Aorta (tissue), 5 donors: Measurements from ENCODE around the gene MSI2. TPM values are rescaled to one million over a fixed set of nuclear protein-coding genes. Genes with fewer than 3 reads are reported as not detected.
A peak's percentile ranks its signal among the peaks of the same experiment; 100 is the strongest.

ENCODE experiments used
- ATAC-seq: fragments of 200-7000 bp; cut with Tn5 transposase; one replicate; pipeline ENCODE4 v1.9.1; 2022; ENCODE audit warnings: moderate library complexity; ENCODE audit not compliant: low FRiP score
- DNase-seq, 2 donors: peaks; one replicate each; pipeline ENCODE4 v3.0.0-alpha.2; 2020
- H3K27ac ChIP-seq, 2 donors: one replicate each; pipeline ENCODE4 v1.5.1; 2013; ENCODE audit warnings: low read length in 2 of 2, mild to moderate bottlenecking in 2 of 2, moderate library complexity in 2 of 2, control low read depth in 1 of 2, inconsistent platforms in 1 of 2, low read depth in 1 of 2
- H3K27me3 ChIP-seq, 2 donors: one replicate each; pipeline ENCODE4 v1.6.1; 2013; ENCODE audit warnings: control low read depth in 1 of 2, low read length in 1 of 2, mild to moderate bottlenecking in 1 of 2, moderate library complexity in 1 of 2; ENCODE audit not compliant: insufficient read depth in 2 of 2, control insufficient read depth in 1 of 2
- H3K36me3 ChIP-seq, 2 donors: one replicate each; pipeline ENCODE4 v1.6.1; 2013; ENCODE audit warnings: control low read depth in 1 of 2, low read length in 1 of 2, mild to moderate bottlenecking in 1 of 2; ENCODE audit not compliant: insufficient read depth in 2 of 2, control insufficient read depth in 1 of 2
- H3K4me1 ChIP-seq, 2 donors: one replicate each; pipeline ENCODE4 v1.6.1; 2013; ENCODE audit warnings: low read length in 2 of 2, control low read depth in 1 of 2, mild to moderate bottlenecking in 1 of 2, moderate library complexity in 1 of 2; ENCODE audit not compliant: insufficient read depth in 2 of 2, control insufficient read depth in 1 of 2
- H3K4me3 ChIP-seq, 2 donors: one replicate each; pipeline ENCODE4 v1.5.1; 2013; ENCODE audit warnings: low read length in 2 of 2, control low read depth in 1 of 2, mild to moderate bottlenecking in 1 of 2
- H3K9me3 ChIP-seq: one replicate; pipeline ENCODE4 v1.6.1; 2013; ENCODE audit warnings: mild to moderate bottlenecking, low read length; ENCODE audit not compliant: control insufficient read depth
- WGBS, 2 donors: extraction: QIAGEN DNeasy Blood & Tissue Kit; methylation state at CpG; one replicate each; pipeline ENCODE4 v1.1.7; 2013; 5-methylcytosine and 5-hydroxymethylcytosine counted together
- intact Hi-C, 2 donors: fragments of 100-400 bp; cut with DNase I; formaldehyde crosslinking; loops; one replicate each; pipeline versions ENCODE4 v1.14.2 to v1.15.0; 2022
- polyA plus RNA-seq, 2 donors: library from polyadenylated mRNA; stranded (reverse); fragments of 200-250 nt; gene quantifications; one replicate each; pipeline ENCODE4 v1.2.3, GENCODE V29; 2013
- total RNA-seq, 2 donors: library from RNA; stranded (reverse); fragmentation: NEBNext Ultra II Directional; extraction: Animal tissue kit (Norgen Biotek cat#: 25700); gene quantifications; one replicate each; pipeline ENCODE4 v1.2.1, GENCODE V29; 2021
- donor health status: healthy with polysubstance abuse.
- donor health status: Bipolar disorder and iron deficiency.
- donor health status: DM: no; HTN: no; CAD: no.
- donor health status: DM: no; HTN: no; CAD: no.
- donor health status: DM: yes; HTN: yes; CAD: no.

The MSI2 gene
- total and polyA plus RNA-seq, 4 donors: 9.3 to 48.2 (median 29.1) TPM

DNA sequence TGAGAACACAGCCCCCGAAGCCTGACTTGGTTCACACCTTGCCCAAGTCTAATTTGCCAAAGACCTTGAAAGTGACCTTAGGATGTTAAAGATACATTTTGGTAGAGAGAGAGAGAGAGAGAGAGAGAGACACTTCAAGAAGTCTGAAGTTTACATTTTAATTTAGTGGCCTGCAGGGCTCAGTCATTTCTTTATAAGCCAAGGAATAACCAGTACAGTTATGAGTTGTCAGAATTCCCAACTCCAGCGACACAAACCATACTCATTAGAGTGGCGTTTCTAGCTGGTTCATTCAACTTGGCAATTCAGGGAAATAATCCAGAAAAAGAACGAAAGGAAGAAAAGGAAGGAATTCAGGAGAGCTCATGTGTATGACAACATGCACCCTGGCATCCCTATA, 284.7 kb downstream of the MSI2 start:
- ATAC-seq (no peak), DNase-seq (no peak)
- no peaks in the 10 kb centered on the region for H3K36me3 ChIP-seq
- intact Hi-C loops: loop anchor here in 1 of 2 donors (1.0 to 10.0 kb wide), 2 partner anchors 98 to 286 kb away; partner anchors contain the start of gene MSI2
- H3K27me3 ChIP-seq: no peaks in the 10 kb centered on the region
- no peaks in the 10 kb centered on the region for H3K4me1 ChIP-seq
- H3K27ac ChIP-seq: no peak overlapping the region
- no peak overlapping the region for H3K4me3 ChIP-seq
- 67 to 76% methylated on average over 4 of the region's 4 CpGs for WGBS, 2 donors
- no peaks in the 10 kb centered on the region for H3K9me3 ChIP-seq

DNA sequence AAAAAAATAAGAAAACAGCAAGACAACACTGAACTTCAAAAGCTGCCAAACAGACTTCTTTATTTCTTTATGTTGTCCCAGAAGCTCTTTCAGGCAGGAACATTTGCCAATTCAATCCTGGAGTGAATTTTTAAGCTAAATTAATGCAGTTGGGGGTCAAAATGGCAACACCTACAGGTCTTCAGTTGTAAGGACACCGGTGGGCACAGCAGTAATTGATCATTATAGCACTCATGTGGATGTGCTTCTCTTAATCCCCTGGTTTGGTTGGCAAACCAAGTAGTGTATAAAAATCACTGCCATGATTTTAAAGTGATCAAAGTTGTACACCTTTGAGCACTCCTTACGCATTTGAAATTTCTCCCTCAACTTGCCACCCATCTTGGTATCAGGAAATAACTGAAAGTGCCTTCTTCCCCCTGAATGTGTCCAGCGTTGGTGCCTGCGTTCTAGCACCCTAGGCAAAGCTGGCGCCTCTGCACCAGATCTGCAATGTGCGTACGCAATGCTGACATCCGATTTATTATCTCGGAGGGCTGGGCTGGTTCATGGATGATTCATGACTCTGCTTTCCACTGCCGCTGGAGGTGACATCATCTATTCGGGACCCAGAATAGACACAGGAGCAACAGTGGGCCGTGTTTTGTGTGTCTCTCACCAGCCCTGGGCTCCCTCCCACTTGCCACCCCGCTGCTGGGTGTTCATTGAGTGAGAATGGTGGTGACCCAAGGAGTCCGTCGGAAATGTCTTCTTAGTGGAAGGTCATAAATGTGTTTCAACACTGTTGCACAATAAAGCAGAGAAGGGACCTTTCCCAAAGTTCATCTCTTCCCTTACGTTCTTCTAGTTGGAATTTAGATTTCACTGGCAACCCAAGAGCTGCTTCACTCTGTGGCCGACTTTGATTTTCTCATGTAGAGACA, 285.4 kb downstream of the MSI2 start:
- H3K27me3 ChIP-seq: no peaks in the 10 kb centered on the region
- ATAC-seq (peak; percentile 85), DNase-seq (peak; percentile 76 to 86)
- 14 to 17% methylated on average over 17 of the region's 17 CpGs for WGBS, 2 donors
- no peak overlapping the region for H3K4me3 ChIP-seq
- H3K4me1 ChIP-seq: no peaks in the 10 kb centered on the region
- no peaks in the 10 kb centered on the region for H3K9me3 ChIP-seq
- no peak overlapping the region for H3K27ac ChIP-seq
- intact Hi-C loops: loop anchor here in 1 of 2 donors (1.0 to 10.0 kb wide), 2 partner anchors 98 to 287 kb away; partner anchors contain the start of gene MSI2
- H3K36me3 ChIP-seq: no peaks in the 10 kb centered on the region

DNA sequence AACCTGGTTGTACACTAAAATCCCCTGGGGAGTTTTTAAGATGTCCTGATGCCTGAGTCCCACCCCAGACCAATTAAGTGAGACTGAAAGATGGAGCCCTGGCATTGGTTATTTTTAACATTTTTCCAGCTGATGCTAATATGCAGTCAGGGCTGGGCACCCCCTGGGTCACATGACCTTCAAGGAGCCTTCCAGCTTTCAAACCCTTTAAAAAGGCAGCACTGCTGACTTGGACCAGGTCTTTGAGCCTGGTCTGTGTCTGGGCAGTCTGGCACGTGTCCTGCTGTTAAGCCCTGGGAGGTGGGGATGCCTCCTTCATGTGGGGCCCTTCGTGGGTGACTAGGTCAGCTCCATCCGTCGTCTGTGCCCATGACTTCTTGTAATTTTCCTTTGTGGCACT, 286.2 kb downstream of the MSI2 start:
- no peak overlapping the region for H3K27ac ChIP-seq
- 89 to 91% methylated on average over 4 of the region's 4 CpGs for WGBS, 2 donors
- no peaks in the 10 kb centered on the region for H3K4me1 ChIP-seq
- ATAC-seq (no peak), DNase-seq (no peak)
- intact Hi-C loops: loop anchor here in 1 of 2 donors (10.0 kb wide), 1 partner anchor 288 kb away; the partner anchor contains the start of gene MSI2
- H3K4me3 ChIP-seq: no peak overlapping the region
- H3K36me3 ChIP-seq: no peaks in the 10 kb centered on the region
- no peaks in the 10 kb centered on the region for H3K9me3 ChIP-seq
- no peaks in the 10 kb centered on the region for H3K27me3 ChIP-seq

DNA sequence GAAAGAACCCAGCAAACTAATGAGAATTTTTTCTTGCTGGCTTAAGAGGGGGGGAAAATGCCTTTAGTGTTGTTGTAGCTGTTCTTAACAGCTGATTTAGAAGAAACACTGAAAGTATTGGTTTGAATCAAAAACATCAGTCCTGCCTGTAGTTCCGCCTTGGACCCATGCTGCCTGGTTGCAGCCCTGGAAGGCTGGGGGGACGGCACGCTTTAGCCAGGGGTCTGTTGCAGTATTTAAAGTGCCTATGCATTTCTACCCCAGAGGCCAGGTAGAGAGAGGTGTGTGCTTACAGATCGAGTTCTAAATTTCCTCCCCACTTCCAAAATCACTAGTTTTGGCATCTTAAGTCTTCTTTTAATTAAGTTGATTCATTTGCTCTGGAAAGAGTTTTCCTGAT, 286.9 kb downstream of the MSI2 start:
- Histone ChIP-seq H3K4me1 (no peaks in the 10 kb centered on the region), H3K9me3 (no peaks in the 10 kb centered on the region), H3K27ac (no peak overlapping the region), H3K27me3 (no peaks in the 10 kb centered on the region), H3K36me3 (no peaks in the 10 kb centered on the region), H3K4me3 (no peak overlapping the region)
- DNase-seq (no peak), ATAC-seq (no peak)
- 93 to 96% methylated on average over 4 of the region's 4 CpGs for WGBS, 2 donors
- intact Hi-C loops: loop anchor here in 1 of 2 donors (10.0 kb wide), 1 partner anchor 288 kb away; the partner anchor contains the start of gene MSI2

DNA sequence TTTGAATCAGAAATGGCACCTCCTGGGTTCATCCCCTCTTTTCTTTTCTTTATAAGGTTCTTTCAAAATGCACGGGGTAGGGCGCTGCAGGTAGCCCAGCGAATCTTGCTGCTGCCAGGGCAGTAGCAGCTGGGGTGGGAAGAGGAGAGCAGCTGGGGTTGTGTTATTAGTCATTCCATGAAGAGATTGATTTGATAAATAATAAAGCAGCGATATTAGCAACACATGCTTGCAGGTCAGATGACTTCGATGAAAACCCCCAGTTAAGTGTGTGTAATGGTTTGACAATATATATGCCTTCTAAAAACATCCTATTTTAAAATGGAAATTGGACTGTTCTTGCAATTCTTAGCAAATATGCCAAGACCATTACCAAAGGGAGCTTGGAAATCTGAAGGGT, 288.1 kb downstream of the MSI2 start:
- no peaks in the 10 kb centered on the region for H3K9me3 ChIP-seq
- no peaks in the 10 kb centered on the region for H3K36me3 ChIP-seq
- no peak for DNase-seq
- intact Hi-C loops: loop anchor here in 1 of 2 donors (10.0 kb wide), 1 partner anchor 290 kb away; the partner anchor contains the start of gene MSI2
- no peaks in the 10 kb centered on the region for H3K4me1 ChIP-seq
- WGBS, 2 donors: 80 to 83% methylated on average over 5 of the region's 5 CpGs
- ATAC-seq: no peak
- H3K27ac ChIP-seq: no peak overlapping the region
- H3K4me3 ChIP-seq: no peak overlapping the region
- no peaks in the 10 kb centered on the region for H3K27me3 ChIP-seq

DNA sequence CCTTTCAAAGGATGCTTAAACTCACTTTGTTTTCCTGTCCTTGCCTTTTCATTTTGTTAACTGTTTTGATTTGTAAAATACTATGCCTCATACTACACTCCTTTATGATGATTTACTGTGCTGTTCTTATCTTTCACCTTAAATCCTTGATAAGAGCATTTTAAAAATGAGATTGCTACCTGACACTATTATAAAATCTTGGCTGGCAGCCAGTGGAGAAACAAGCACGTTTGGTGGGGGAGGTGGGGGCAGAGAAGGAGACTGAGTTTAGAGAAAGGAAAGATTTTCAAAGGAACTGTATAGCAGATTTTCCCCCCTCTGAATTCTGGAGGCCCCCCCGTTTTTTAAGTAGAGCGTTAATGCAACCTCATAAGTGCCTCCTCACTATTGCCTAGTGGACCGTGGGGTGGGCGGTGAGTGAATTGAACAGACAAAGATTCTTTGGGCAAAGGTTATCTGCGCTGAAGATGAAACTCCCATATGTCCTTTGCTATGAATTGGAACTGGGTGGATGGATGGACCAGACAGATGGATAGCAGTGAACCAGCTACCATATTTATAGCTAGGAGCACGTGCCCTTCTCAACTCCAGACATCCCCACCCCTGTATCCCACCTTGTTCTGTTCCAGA, 288.6 kb downstream of the MSI2 start:
- no peaks in the 10 kb centered on the region for H3K36me3 ChIP-seq
- 76 to 82% methylated on average over 7 of the region's 7 CpGs for WGBS, 2 donors
- H3K27ac ChIP-seq: no peak overlapping the region
- H3K4me3 ChIP-seq: no peak overlapping the region
- ATAC-seq (no peak), DNase-seq (no peak)
- no peaks in the 10 kb centered on the region for H3K4me1 ChIP-seq
- no peaks in the 10 kb centered on the region for H3K9me3 ChIP-seq
- intact Hi-C loops: loop anchor here in 1 of 2 donors (10.0 kb wide), 1 partner anchor 290 kb away; the partner anchor contains the start of gene MSI2
- H3K27me3 ChIP-seq: no peaks in the 10 kb centered on the region

DNA sequence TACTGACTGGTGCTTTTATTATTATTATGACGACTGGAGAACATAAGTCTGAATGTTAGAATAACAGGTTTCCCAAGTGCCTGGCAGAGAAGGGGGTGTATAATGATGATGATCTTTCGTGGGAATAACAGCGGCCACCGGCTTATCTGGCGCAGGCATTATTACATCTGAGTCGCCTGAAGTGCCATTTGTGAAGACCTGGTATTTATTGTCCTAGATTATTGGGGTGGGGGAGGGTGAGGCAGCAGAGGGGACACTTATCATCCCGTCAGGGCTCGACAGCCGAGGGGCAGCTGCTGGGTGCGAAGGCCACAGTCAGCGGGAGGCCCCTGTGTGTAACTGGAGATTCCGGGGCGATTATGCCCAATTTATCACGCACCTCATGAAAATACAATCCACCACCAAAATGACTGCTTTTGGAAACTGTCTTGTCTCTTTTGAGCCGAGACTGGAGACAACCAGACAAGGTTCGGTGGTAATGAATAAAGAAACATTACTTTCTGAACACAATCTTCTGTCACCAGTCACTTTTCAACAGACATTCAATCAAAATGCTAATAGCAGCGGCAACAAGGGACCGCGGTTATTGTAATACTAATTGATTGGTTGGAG, 289.5 kb downstream of the MSI2 start:
- Histone ChIP-seq H3K4me1 (no peaks in the 10 kb centered on the region), H3K9me3 (no peaks in the 10 kb centered on the region), H3K27ac (no peak overlapping the region), H3K4me3 (no peak overlapping the region), H3K27me3 (no peaks in the 10 kb centered on the region), H3K36me3 (no peaks in the 10 kb centered on the region)
- DNase-seq: no peak
- WGBS, 2 donors: 96% methylated on average over 19 of the region's 19 CpGs
- ATAC-seq: no peak
- intact Hi-C loops: loop anchor here in 1 of 2 donors (10.0 kb wide), 1 partner anchor 291 kb away; the partner anchor contains the start of gene MSI2
